ENCODE data around the gene GAD1.

GRCh38 chr2:170778900-170779299 lies 37.8 kb upstream of the GAD1 start:
- TF ChIP-seq CTCF (IDR thresholded peaks at IDR 0.05) (no peak), POLR2A (IDR thresholded peaks at IDR 0.05) (no peak), POLR2AphosphoS5 (IDR thresholded peaks at IDR 0.05) (no peak)

Data from breast epithelium (tissue), 3 donors.